Measurements from ENCODE around the gene SULT1A4.
"Not testable (repeated sequence)": the region's sequence is repeated elsewhere in the genome, so short reads cannot be mapped to it uniquely, and the experiment has no call there.

The SULT1A4 gene

GRCh38 chr16:29459706-29460646 lies at the start of gene SULT1A4:
Gene SULT1A4, plus strand, starts transcription at chr16:29459913. Its CDS starts 1,473 bp downstream, at chr16:29461386.
- DNase-seq, result not testable (repeated sequence)

- DNase-seq, result not testable (repeated sequence)
Observed at GRCh38 chr16:29423587-29423986, 36.1 kb upstream of the SULT1A4 start.

DNA sequence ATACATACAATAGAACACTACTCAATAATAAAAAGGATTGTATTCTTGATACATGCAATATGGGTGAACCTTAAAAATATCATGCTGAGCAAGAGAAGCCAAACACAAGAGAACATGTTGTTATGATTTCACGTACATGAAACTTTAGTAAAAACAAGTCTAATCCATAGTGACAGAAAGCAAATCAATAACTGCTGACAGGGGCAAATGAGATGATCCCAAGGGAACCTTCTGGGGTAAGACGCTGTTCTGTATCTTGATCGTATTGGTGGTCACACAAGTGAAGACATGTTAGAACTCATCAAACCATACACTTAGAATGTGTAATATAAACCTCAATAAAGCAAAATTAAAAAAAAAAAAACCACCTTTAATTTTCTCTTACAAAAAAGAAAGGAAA lies 34.3 kb upstream of the SULT1A4 start:
- DNase-seq, result peak; percentile 11

GRCh38 chr16:29453754-29454153 lies 6.0 kb upstream of the SULT1A4 start:
- DNase-seq, result not testable (repeated sequence)

DNA sequence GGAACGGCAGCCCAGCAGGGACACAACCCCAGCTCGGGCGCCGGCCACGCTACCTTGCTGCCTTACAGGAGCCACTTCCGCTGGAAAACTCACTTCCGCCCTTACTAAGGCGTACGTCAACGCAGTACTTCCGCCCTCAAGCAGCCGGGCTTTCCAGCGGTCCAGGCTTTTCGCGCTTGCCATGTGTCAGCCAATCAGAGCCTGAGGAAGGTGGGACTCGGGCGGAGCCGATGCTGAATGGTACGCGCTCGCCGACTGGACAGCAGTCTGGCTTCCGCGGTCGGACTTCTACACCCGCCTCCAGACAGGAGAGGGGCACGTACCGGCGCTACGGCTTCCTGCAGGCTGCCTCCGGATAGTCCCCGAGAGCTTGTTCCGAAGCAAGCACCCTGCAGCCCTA lies 5.4 kb upstream of the SULT1A4 start, which contains the start of the genes BOLA2 and SLX1B:
Gene BOLA2 (minus strand): TSS at position 83 of the 400 bp plus-strand sequence. CDS start 98 bp downstream, outside the sequence.
Gene SLX1B (plus strand): TSS at position 265 of the 400 bp plus-strand sequence.
- DNase-seq, result not testable (repeated sequence)

GRCh38 chr16:29454828-29455227 lies 4.9 kb upstream of the SULT1A4 start:
- DNase-seq, result not testable (repeated sequence)

- not testable (repeated sequence) for DNase-seq
Observed at GRCh38 chr16:29457660-29458059, 2.1 kb upstream of the SULT1A4 start.

- DNase-seq, result not testable (repeated sequence)
Observed at GRCh38 chr16:29460647-29461030, 926 bp downstream of the SULT1A4 start.

GRCh38 chr16:29465985-29466824 lies 6.5 kb downstream of the SULT1A4 start:
- not testable (repeated sequence) for DNase-seq

DNA sequence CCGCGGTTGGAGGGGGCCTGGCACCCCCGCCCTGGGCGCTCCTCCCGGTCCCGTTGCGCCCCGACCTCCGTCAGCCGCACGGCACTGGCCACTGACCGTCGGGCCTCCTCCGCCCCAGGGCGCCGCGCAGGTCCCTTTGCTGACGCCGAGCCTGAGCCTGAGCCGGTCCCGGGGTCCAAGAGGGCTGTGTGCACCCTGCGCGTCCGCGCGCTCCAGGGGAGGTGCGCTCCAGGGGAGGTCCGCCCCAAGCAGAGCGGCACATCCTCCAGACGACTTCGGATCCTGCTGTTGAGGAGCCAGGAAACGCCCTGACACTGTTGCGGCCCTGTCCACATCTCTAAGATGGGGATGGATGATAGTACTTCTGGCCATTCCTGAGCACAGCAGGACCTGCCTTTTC lies 7.2 kb downstream of the SULT1A4 start:
- DNase-seq, result not testable (repeated sequence)

GRCh38 chr16:29467654-29468366 lies 8.1 kb downstream of the SULT1A4 start:
- not testable (repeated sequence) for DNase-seq

GRCh38 chr16:29469660-29470059 lies 9.9 kb downstream of the SULT1A4 start:
- not testable (repeated sequence) for DNase-seq

DNA sequence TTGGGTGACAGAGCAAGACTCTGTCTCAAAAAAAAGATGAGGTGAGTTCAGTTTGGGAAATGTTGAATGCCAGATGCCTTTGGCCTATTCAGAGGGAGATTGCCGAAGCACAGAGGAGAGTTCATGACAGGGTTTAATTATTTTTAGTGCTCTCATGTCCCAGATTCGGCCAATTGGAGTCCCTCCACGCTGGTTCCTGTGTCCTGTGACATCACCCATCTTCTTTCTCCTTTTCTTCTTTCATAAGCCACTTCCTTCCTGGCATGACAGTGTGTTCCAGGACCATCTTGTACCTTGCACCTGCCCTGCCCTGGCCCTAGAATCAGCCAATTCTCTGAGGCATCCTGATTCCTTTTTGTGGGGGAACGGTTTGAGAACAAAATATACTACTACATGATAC lies 12.4 kb downstream of the SULT1A4 start:
- not testable (repeated sequence) for DNase-seq

GRCh38 chr16:29482276-29482675 lies 22.6 kb downstream of the SULT1A4 start:
- DNase-seq, result not testable (repeated sequence)

DNA sequence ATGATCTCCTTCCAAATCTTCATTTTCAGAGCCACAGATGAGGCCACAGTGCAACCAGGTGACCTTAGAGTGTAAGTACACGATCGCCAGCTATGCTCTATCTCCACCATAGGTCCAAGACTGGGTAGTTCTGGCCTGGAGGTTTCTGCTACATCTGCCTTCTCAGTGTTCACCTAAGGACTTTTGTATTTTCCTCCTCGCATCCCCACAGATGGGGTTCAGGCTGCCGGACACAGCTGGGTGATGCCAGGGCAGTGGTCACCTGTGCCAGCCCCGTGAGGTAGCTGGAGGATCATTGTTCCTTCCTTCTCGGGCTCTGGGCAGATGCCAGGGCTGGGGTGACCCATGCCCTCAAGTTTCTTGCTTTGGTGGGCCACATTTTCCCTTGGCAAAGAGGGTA lies 46.6 kb downstream of the SULT1A4 start, which contains the start of gene NPIPB12:
Gene NPIPB12 (minus strand): TSS at position 101 of the 400 bp plus-strand sequence.
- DNase-seq, result not testable (repeated sequence)

Data from eye (tissue), 1 donor.